NCI-H128 (cell line): ENCODE results near the gene POR.
"Not testable (repeated sequence)": the region's sequence is repeated elsewhere in the genome, so short reads cannot be mapped to it uniquely, and the experiment has no call there.

Experiments used
- DNase-seq: peaks from one replicate; lab custom pipeline; 2025; ENCODE audit not compliant: unreplicated experiment; lab: John Stamatoyannopoulos, UW

POR gene

DNA sequence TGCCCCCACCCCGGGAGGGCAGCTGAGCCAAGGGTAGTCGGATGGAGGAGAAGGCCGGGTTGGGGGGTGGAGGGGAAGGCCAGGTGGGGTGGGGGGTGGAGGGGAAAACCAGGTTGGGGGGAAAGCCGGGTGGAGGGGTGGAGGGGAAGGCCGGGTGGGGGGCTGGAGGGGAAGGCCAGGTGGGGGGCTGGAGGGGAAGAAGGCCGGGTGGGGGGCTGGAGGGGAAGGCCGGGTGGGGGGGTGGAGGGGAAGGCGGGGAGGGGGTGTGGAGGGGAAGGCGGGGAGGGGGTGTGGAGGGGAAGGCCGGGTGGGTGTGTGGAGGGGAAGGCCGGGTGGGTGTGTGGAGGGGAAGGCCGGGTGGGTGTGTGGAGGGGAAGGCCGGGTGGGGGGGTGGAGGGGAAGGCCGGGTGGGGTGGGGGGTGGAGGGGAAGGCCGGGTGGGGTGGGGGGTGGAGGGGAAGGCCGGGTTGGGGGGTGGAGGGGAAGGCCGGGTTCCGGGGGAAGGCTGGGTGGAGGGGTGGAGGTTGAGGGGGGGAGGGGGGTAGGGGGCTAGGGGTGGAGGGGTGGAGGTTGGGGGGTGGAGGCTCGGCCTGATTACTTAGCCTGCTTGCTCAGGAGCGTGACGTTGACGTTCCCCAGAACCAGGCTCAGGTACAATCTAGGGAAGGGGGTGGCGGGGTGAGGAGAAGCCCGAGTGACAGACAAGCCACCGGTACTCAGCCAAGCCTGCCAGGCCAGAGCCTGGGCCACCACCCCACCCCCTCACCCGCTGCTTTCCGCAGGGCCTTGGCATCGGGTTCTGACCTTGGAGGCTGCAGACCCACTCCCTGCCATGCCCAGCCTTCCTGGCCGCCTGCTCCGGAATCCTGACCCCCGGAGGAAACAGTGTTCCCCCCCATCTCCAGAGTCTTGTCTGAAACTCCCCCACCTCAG lies 73.9 kb downstream of the POR start:
- DNase-seq: no peak

DNA sequence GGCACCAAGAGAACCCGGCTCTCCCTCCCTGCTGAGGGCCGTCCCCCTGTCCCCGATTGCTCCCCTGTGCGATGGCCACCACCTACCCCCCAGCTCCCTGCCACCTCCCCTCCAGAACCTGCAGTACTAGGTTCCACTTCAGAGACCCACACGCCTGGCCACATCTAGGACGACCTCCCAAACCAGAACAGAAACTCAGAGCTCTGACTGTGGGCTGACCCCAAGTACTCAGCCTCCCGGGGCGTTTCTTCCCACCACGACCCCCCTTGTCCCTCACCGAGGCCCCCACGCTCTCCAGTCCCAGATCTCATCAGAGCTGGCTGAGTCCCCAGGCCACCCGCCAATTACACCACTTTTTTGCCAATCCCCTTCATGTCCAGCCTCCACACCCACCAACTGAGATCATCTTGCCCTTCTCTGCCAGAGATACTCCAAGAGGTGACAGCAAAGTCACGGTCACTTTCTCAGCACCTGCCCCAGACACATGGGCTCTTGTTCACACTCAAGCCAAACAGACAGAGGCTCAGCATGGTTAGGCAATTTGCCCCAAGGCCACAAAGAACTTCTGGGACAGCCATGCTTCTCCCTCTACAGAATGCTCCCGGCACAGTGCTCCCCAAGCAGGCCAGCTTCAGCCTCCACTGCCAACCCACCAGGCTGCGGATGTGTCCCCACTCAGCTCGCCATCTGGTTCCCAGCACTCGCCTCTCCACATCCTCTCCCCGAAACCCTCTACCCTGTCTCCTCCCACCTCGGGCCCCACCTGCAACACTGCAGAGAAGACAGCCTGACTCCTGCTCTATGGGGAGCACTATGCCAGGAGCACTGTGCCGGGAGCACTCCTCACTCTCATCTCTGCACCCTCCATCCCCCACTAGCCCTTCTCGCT lies 74.8 kb downstream of the POR start:
- no peak for DNase-seq

DNA sequence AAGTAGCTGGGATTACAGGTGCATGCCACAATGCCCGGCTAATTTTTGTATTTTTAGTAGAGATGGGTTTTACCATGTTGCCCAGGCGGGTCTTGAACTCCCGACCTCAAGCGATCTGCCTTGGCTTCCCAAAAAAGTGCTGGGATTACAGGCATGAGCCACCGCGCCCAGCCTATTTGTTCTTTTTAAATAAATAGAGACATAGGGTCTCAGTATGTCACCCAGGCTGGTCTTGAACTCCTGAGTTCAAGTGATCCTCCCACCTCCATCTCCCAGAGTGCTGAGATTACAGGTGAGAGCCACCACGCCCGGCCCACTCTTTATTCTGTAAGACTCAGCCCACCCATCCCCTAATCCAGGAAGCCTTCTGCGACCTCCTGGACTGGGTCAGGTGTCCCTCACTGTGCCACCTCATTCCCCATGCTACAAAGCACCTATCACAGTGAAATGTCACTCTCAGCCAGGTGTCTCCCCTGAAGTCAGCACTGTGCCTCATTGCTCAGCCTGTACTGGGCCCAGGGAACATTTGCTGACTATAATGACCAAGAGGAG lies 76.7 kb downstream of the POR start:
- DNase-seq: no peak

DNA sequence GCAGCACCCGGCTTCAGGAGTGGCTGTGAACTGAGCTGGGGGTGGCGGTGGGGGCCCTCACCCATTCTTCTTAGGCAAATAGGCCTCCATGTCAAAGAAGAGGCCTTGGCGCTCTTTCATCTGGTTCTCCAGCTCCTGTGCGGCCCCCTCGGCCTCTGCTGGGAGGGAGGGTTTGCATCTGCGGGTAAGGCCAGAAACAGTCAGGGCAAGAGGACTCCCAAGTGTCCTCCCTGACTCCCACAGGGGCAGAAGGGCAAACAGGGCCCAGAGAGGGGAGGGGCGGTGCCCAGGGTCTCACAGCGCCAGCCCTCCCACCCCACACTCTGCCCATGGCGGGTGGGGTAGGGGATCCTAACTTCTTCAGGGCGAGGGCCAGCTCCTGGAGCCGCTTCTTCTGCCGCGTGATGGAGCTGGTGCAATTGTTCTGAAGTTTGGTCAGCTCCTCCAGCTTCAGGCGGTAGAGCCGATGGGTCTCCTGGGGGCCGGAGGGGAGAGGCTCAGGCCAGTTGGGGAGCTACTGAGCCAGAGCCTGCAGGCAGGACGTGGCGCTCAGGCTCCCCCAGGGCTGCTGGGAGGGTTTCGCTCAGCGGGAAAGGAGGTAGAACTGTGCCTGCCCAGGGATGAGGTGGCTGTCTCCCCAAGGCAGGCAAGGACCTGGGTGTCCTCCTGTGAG lies 77.3 kb downstream of the POR start:
- DNase-seq: no peak

DNA sequence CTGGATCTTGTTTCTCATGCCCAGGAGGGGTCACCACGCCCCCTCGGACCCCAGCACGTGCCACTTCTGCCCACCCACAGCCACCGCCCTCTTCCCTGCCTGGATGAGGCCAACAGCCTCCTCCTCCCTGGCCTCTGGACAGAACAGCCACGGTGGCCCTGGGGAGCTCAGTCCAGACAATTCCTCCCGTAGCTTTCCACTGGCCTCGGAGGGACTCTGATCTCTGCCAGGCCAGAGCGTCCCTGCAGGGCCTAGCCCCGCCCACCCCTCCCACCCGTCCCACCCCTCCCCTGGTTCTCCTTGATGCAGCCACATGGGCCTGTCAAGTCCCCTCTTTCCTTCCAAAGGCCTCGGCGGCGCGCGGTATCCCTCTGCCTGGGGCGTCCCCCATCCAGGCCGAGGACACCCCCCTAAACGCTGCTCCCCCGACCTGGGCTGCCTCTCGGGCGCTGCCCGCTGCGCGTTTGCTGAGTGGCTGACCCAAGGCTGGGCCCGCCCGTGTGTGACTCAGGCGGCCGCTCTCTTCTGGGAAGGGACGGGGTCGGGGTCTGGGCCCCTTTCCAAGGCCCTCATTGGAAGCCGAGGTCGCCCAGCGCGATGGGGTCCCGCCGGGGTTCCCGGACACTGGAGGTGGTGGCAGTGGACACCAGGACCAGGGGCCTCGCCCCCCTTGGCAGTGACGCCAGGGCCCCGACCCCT lies 78.9 kb downstream of the POR start:
- no peak for DNase-seq

DNA sequence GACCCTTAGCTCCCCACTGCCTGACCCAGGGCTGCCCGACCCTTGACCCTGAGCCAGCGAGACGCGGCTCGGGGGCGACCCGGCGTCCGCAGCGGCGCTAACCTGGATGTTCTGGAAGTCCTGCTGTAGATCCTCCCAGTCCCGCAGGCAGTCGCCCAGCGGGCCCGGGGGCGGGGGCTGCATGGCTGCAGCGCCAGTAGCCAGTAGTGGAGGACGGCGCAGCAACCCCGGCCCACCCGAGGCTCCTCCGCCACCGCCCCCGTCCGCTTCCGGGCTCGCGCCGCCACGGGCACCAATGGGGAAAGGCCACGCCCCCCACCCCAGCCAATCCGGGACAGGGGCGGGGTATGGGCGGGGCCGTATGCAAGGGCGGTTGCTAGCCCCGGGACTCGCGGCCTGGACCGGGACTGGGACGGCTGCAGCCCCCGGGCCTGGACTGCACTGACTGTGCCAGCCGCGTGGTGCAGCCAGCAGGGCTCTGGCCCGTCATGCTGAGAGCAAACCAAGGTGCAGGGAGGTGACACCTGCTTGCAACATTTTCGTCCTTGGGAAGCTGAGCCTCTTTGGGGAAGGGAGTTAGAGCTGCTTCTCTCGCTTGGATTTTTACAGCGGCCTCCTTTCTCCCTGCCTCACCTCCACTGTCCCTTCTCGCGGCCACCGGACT lies 79.6 kb downstream of the POR start, which contains the start of gene TMEM120A:
Gene TMEM120A (minus strand): TSS at position 208 of the 664 bp plus-strand sequence. CDS start 25 bp downstream, at position 183.
- DNase-seq: peak; percentile 77

DNA sequence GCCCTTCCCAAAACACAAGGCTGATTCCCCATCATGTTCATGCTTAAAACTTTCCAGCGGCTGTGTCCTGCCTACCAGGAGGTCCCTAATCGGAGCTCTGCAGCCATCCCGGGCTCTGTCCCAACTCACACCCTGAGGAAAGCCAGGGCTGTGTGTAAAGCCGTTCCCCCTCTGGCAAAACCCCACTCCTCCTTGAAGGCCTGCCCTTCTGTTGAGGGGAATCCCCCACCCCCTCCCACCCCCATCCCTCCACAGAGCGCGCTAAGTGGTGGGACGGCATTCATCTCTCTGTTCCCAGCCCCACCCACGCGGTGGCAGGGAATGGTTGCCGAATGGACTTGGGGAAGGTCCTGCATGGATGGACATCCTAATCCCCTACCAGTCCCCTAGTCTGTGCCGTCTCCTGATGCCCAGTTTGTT lies 80.1 kb downstream of the POR start:
- no peak for DNase-seq

DNA sequence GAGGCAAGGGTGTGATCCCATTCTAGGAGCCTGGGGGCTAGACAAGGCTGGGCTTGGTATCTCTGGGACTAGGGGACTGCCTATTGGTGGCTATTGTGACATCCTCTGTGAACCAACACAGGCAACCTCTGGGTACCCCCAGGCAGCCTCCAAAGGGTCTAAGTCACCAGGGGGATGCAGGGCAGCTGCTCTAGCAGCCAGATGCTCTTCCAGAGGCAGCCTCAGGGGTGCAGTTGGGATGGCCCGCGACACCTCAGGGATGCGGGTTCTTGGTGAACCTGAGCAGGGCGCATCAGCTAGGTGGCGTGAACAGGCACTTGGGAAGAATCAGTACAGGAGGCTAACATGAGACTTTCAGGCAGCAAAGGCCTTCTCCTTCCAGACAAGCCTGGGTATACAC lies 81.0 kb downstream of the POR start:
- DNase-seq: no peak

DNA sequence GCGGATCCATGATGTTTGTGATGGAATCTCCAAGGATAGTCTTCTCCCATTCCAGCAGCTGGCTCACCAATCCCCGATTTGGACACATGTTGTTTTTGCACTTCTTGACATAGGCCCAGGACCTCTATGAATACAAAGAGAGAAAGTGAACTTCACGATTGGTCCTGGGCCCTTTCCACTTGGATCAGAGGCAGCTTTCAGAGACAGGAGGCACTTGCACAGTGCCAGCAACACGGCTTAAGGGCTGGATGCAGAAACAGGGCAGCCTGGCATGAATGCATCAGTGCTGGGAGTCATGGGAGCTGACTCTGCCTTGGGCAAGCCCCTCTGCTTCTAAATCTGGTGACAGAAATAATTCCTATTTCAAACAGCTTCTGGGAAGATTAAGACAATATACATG lies 81.5 kb downstream of the POR start:
- no peak for DNase-seq

DNA sequence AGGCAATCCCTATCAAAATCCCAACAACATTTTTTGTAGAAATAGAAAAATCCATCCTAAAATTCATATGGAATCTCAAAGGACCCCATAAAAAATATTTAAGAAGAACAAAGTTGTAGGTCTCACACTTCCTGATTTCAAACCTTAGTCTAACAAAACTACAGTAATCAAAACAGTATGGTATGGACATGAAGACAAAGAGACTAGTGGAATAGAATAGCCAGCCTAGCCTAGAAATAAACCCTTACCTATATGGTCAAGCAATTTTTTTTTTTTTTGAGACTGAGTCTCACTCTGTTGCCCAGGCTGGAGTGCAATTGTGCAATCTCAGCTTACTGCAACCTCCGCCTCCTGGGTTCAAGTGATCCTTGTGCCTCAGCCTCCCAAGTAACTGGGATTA lies 83.1 kb downstream of the POR start:
- DNase-seq: no peak

DNA sequence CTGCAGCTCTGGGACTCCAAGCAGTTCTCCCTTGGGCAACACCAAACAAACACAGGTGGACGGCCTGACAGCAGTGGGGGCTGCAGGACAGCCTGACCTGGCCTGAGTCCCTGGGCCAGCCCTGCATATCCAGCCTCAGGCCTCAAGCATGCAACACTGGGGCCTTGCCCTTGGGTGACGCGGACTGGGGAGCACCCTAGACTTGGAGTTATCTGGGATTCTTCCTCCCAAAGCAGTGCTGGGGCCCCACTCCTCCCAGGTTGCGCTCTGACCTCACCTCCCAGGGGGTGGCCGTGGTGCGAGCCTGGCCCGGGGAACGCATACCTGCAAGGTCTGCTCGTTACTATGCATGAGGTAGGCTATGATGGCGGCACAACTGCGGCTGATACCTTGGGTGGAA lies 85.6 kb downstream of the POR start:
- DNase-seq: no peak

DNA sequence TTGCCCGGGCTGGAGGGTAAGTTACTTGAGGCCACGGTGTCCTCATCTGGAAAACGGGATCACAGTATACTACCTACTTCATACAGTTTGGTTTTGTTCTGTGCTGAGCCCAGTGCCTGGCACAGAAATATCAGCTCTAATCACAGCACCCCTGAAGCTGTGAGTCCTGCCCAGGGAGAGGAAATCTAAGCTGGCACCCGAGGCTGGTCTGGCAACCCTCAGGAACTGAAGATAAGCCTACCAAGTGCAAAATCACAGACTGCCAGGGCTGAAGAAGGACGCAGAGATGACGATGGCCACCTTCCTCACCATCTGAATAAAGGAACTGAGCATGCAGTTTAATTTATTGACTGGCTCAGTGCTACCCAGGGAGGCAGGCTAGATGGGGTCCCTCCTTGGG lies 87.2 kb downstream of the POR start:
- DNase-seq: no peak

DNA sequence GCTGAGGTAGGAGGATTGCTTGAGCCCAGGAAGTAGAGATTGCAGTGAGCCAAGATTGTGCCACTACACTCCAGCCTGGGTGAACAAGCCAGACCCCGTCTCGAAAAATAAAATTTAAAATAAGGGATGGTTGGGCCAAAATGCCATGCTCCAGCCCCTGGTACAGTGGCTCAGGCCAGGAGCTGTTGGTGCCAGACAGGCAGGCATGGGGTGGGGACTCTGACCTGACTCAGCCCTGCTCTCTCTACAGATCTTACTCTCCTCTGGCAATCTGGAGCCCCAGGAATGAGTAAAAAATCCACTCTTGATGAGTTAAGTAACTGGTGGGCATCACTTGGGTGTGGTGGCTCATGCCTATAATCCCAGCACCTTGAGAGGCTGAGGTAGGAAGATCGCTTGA lies 87.9 kb downstream of the POR start:
- no peak for DNase-seq

DNA sequence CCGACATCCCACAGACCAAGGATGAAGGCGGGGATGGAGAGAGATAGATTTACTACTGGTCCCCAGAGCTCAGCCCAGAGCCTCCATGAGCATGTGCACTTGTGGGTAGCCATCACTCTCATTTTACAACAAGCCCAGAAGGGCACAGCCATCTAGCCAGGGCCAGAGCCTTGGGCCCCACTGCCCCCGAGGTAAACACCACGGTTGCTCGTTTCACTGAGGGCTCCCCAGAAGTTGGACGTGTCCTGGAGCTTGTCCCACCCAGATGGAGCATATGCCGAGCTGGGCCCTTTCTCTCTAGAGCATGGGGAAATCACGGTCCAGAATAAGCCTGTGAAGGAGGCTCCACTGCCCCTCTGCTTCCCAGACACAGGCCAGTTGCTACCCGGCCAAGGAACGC lies 88.4 kb downstream of the POR start:
- no peak for DNase-seq

DNA sequence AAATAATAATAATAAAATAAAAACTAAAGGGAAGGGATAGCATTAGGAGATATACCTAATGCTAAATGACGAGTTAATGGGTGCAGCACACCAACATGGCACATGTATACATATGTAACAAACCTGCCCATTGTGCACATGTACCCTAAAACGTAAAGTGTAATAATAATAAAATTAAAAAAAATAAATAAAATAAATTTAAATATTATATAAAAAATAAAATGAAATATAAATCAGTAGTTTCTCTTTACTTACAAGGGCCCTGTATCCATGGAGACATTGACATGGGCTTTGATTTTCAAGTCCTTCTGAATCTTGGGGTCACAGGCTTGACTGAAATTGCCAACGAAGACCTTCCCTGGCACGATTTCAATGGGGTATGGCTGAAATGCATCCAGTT lies 90.0 kb downstream of the POR start:
- DNase-seq: not testable (repeated sequence)

DNA sequence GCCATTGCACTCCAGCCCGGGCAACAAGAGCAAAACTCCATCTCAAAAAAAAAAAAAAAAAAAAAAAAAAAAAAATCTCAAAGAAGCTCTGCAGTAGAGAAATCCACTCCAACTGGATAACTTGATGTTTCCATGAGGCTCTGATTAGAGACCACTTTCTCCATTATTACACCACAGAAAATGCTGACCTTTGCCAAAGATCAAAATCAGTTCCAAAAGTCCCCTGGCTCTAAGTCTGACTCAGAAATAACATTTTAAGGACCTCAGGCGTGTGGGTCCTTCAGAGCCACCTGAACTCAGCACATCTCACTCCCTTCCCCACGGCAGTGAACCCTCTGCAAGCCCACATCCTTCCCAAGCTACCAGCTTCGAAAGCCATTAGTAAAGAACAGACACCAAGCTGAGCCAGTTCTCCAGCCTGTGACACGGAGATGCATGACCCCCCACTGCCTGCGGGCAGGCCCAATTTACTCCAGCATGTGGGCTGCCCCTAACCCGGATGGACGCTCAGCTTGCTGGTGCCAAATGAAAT lies 93.3 kb downstream of the POR start:
- DNase-seq: no peak

DNA sequence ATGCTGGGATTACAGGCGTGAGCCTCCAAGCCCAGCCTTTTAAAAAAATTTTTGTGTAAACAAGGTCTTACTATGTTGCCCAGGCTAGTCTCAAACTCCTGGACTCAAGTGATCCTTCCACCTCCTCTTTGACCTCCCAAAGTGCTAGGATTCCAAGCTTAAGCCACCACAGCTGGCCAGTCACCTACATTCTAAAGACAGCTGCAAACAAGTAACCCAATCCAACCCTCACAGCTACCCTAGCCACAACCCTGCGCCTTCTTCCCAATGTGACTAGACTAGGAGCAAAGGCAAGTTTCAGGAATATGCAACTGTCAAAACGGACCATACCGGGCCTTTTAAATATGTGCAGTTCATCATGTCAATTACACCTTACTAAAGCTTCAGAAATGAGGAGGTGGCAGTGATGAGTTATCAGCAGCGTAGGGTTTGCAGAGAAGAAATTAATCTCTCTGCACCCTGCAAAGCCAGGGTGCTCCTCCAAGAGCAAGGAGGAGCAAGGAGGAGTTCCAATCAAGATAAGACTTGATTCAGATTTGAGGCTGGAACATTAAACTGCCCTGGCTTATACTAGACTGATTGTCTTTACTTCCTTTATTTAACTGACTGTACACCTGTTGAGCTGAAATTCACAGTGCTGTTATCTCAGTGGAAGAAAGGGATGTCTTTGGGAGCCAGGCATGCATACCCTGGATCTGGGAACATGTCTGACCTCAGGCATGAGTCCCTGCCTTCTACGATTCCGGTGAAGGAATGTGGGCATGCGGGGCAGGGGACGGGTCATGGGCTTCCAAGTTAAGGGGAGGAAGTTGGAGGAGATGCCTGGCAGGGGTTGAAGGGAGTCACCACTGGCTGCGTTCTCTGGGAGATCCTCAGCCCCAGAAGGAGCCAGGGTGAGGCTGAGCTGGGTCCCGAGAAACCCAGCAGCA lies 95.0 kb downstream of the POR start:
- DNase-seq: no peak

DNA sequence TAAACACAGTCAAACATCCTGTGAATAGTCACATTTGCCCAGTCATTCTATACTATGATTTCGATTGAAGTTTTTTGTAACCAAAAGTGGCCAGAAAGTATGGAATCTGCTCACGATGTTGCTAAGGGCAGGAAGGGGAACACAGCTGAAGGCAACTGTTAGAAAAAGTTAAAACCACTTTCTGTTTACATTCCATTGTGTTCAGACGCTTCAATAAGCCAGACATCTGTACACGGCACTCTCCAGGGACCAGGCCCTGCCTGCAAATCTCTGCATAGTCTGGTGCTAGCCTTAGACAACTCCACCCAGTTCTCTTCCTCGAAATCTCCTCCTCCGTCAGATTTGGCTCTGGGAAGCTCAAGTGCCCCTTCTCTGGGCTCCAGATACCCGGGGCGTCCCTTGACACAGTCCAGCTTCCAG lies 96.5 kb downstream of the POR start:
- no peak for DNase-seq
